Nucleus accumbens (tissue), 56 donors: ENCODE data around the gene CIAPIN1.
"Not testable (repeated sequence)": the region's sequence is repeated elsewhere in the genome, so short reads cannot be mapped to it uniquely, and the experiment has no call there.

Source experiments
- DNase-seq, 56 donors: peaks; one replicate each; lab custom pipeline; 2025; lab: John Stamatoyannopoulos, UW

CIAPIN1 gene

DNA sequence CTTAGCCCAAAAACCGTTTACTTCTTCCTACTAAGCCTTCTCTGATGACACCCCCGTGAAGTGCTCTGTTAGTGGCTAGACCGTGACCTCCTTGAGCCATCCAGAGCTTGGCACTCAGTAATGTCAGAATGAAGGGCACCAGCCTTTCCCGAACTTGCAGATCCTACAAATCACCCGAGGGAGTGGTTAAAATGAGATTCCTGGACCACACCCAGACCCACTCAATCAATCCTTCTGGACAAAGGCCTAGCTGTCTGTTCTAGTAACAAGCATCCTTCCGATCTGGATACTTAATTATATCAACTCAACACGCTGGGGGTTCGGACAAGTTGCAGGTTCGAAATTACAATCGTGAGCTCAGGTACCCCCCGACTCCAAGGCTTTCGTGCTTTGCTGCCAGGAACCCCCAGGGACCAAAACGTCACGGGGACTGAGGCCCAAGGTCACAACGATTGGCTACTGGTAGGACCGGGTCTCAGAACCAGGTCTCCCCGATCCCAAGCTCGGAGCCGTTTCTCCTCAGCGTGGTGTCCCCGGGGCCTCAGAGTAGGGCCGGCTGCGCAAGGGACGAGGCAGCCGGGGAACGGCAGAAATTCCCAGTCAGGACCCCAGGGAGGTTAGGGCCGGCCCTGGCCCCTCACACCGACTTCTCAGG is 527 bp downstream of the CIAPIN1 start:
- peak in 8 of 56 donors; percentile 20 to 65 (median 46) for DNase-seq

DNA sequence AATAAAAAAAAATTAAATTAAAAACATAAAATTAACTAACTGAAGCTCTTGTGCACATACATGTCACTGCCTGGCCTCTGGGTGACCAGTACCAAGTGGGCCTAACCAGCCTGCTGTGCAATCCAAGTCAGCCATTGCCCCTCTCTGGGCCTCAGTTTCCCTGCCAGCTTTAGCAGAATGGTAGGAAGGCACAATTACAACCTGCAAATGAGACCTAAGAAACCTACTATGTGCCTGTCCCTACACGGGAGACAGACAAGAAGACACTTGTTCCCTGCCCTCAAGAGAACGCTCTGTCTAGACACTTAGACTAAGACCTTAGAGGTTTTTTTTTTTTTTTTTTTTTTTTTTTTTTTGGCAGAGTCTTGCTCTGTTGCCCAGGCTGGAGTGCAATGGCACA is 1.7 kb downstream of the CIAPIN1 start:
- DNase-seq = no peak

DNA sequence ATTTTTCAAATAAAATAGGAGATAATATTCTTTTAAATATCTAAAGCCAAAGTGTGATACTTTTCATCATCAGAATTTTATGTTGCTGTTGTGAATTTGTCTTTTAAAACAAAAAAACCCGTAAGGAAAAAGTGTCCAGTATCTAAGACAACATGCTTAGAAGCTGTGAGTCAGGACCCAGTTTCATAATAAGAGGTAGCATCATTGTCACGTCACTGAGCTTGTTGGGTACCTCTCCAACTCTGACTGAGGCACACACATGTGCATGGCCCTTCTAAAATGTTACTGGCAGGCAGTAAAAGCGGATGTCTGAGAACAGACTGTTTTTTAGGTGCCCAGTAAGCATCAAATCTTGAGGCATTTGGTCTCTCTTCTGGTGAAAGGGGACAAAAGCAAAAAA is 2.5 kb downstream of the CIAPIN1 start:
- no peak for DNase-seq

DNA sequence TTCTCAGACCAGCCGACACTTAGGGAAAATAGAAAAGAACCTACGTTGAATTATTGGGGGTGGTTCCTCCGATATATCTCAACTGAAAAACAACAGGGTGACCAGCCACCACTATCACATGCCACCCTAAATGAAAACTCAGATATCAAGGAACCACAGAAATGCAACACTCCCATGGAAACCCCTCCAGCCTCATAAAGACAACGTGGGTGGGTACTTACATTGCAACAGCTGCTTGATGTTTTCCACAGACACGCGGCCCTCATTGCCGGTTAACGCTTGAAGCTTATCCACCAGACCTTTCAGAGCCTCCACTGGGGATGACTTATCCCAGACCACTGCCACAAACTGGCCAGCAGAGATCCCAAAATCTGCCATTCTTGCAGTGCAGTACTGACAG is 6.6 kb downstream of the CIAPIN1 start:
- DNase-seq = not testable (repeated sequence)

DNA sequence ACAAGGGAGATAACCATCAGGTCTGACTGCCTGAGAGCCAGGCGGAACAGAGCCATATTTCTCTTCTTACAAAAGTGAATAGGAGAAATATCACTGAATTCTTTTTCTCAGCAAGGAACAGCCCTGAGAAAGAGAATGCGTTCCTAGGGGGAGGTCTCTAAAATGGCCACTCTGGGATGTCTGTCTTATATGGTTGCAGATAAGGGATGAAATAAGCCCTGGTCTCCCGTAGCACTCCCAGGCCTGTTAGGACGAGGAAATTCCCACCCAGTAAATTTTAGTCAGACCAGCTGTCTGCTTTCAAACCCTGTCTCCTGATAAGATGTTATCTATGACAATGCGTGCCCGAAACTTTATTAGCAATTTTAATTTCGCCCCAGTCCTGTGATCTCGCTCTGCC is 7.2 kb downstream of the CIAPIN1 start:
- not testable (repeated sequence) for DNase-seq

DNA sequence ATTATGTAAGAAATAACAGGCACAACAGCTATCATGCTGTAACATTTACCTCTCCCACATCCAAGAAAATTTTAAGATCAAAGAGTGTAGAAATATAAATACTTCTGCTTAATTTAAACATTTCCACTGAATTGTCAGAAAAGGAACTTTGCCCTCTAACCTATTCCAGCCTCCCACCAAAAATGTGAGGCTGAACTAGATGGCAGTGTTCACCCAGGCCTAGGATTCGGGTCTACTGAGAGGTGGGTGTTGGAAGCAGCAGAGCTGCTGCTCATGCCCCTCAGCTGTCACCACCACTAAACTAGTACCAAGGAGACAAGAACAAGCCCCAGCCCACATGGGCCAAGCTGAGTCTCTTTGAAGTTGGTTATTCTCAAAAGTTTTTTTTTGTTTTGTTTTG is 11.3 kb downstream of the CIAPIN1 start:
- DNase-seq = no peak

DNA sequence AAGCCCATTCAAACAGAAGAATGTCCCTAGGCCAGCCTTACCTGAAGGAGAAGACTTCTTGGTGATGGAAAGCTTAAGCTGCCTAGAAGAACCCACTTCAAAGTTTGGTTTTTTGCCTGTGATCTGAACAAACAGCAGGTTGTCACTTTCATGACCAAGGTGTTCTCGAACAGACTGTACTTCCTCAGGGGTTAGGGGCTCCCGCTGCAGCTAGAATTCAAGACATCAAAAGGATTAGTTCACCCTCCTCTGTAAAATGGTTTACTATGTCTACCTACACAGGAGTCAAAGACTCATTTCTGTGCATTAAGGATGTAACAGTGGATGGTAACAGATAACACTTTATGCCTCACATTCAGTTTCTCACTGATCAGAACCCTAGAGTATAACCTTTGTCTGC is 13.2 kb downstream of the CIAPIN1 start:
- DNase-seq = no peak

DNA sequence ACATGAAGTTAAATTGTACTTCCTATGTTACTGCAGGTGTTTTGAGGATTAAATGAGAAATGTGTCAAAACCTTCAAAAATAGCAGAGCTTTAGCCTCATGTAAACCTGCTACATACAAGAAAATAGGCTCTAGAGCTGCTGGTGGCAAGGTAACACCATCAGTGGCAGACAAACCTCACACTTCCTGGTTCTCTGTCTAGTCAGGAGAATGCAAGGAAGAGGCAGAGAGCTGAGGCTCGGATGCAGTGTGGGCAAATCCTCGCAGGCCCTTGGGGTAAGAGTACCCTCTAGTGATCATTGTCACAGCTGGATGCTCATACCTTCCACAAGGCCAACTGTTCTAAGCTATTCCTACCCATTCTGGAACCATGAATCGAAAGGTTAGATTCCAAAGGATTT is 14.2 kb downstream of the CIAPIN1 start:
- DNase-seq = no peak

DNA sequence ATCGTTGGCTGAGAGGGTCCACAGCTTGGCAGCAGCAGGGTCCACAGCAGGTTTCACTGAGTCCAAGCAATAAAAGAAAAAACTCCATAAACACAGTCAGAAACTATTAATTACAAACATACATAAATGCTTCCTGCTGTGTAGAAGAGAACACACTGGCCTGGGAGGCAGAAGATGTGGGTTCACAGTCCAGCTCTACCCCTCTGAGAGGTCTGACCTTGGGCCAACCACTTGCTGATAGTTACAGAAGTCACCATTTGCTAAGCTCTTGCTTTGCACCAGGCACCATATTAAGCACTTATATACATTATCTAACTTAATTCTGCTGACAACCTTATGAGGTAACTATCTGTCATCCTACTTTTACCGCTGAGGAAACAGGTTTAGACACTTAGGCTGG is 14.7 kb downstream of the CIAPIN1 start:
- no peak for DNase-seq

DNA sequence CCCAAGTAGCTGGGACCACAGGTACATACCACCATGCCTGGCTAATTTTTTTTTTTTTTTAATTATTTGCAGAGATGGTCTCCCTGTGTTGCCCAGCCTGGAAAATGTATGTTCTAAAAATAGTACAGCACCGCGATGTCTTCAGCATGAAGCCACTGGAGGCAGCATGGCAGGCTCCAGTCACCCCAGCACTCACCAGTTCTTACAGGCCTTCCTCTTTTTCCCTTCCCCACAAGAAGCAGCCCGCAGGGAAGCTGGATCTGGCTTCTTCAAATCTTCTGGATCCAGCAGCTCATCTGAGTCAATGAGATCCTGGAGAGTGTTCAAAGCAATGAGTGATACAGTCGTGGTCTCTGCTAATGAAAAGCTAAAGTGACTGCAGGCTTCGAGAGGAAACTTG is 16.2 kb downstream of the CIAPIN1 start:
- no peak for DNase-seq

DNA sequence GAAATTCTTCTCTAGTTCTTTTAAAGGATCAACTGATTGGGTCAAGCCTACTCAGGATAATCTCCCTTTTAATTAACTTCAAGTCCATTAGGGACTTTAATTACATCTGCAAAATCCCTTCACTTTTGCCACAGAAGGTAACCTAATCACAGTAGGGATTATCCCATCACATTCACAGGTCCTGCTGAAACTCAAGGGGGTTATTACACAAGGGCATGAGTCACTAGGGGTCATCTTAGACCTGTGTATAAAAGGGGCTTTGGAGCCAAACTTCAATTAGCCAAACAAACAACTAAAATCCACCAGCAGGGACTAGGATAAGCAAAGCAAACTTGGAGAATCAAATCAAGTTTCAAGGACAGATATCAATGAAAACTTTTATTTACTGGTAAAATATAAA is 19.4 kb downstream of the CIAPIN1 start:
- no peak for DNase-seq

DNA sequence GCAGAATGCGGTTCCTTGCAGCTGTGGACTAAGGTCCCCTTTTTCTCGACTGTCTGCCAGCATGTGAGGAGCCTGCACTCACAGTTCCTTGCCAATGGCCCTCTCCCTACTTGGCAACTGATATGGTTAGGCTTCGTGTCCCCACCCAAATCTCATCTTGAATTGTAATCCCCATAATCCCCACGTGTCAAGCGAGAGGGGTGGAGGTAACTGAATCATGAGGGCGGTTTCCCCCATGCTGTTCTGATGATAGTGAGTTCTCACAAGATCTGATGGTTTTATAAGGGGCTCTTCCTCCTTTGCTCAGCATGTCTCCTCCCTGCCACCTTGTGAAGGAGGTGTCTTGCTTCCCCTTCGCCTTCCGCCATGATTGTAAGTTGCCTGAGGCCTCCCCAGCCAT is 19.9 kb downstream of the CIAPIN1 start:
- DNase-seq = no peak

DNA sequence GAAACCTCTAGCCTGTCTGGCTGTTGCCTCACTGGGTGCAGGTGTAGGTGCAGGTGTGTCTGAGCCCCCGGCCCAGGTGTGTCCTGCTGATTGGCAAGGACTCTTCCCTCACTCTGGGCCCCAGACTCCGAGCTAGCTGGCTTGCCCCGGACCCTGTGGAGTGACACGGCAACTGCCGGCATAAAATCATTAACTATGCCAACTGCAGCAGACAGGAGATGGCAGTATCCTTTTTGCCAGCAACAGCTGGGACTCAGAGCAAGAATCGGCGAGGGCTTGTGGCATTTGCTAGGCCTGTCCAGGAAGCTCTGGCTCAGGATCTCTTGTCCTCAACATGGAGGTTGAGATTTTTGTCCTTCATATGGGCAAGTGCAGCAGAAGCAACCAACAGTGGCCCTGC is 20.8 kb downstream of the CIAPIN1 start:
- DNase-seq = no peak

DNA sequence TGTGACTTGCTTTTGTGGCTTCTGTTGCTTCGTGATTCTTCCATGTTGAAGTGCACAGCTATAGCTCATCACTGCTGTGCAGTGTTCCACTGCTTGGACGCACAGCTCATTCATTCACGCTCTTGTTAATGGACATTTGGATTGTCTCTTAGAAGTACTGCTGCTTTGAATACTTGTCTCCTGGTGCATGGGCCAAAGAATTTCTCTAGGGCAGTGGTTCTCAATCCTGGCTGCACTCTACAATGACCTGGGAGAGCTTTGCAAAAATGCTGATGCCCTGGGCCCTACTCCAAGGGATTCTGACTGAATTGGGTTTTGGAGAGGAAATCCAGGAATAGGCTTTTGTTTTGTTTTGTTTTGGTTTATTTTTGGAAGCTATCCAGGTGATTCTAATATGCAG is 22.6 kb downstream of the CIAPIN1 start:
- no peak for DNase-seq

DNA sequence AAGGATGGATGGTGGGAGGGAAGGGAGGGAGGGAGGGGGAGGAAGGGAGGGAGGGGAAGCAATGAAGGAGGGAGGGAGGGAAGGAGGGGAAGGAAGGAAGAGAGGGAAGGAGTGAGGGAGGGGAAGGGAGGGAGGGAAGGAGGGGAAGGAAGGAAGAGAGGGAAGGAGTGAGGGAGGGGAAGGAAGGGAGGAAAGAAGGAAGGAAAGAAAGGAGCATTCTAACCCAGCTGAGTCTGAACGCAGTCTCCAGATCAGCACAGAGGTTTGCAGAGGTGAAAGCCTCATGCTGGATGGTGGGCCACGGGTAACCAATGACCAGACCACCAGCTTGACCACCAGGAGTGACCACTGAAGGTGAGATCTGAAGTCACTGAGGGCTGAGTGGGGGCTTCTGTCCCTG is 24.0 kb downstream of the CIAPIN1 start:
- DNase-seq = no peak

DNA sequence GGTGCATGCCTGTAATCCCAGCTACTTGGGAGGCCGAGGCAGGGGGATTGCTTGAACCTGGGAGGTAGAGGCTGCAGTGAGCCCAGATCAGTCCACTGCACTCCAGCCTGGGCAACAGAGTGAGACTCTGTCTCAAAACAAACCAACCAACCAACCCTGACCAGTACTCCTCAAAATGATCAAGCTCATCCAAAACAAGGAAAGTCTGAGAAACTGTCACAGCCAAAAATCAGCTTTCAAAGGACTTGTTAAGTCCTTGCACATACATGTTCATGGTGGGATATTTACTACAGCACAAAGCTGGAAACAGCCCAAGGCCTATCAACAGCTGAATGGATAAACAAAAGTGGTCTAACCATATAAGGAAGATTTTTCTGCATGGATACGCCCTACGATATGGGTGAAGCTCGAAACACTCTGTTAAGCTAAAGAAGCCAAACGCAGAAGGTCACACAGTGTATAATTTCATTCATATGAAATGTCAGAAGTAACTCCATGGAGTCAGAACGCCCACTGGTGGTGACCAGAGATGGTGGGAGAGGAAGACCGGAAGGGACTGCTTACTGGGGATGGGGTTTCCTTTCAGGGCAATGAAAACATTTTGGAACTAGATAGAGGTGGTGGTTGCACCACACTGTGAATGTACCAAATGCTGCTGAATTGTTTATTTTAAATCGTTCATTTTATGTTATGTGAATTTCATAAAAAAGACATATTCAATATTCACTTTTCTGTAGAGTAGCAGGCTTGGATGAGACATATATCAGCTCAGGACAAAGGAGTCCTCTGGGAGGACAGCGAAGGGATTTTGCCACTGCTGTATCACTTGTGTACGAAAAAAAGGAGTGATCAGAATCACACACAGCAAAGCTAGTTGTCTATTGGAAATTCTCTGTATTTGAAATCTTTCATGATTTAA is 24.9 kb downstream of the CIAPIN1 start:
- peak in 4 of 56 donors; percentile 13 to 38 (median 26) for DNase-seq

DNA sequence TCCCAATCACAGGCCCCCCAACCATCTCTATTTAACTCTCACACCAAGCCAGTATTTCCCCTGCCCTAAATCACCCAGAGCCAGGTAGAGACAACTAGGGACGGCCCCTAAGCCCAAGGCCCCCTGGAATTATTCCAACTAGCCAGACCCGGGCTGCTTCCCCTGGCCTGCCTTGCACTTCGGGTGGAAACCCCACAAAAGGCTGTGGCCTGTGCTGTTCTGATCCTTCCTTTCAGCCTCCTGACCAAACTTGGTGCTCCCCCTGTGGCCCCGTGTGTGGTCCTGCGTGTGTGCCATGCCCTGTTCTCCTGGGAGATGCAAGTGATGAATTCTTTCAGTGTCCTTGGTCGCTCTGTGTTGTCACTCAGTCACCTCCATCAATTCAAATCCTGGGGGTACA is 27.7 kb downstream of the CIAPIN1 start:
- no peak for DNase-seq

DNA sequence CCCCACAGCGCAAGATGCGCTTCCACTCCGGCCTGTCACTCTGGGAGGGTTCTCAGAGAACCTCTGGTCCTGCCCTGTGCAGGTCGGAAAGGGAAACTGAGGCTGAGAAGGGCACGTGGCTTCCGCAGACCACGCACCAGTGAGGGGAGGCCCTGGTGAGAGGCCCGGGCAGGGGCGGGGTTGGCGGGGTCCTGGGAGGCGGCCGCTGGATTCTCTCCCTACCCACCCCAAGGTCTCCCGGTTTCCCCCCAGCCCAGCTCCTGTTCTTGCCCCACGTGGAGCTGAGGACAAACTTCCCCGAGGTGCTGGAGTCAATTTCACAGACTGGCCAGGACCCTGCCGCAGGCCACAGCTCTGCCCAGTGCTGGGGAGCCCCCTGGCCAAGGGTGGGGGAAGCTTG is 31.1 kb downstream of the CIAPIN1 start:
- no peak for DNase-seq

DNA sequence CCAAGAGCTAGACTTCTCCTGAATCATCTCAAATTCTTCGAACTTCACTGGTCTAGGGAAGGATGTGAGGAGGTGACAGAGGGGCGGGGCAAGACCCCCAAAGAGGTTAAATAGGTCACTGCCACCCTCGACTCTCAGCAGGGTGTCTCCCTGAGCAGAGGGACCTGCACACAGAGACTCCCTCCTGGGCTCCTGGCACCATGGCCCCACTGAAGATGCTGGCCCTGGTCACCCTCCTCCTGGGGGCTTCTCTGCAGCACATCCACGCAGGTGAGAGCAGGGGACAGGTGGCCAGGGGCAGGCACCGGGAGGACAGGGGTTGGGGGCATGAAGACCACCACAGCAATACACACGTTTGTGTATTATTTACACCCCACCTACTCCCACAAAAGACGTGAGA is 33.5 kb downstream of the CIAPIN1 start:
- DNase-seq = no peak

DNA sequence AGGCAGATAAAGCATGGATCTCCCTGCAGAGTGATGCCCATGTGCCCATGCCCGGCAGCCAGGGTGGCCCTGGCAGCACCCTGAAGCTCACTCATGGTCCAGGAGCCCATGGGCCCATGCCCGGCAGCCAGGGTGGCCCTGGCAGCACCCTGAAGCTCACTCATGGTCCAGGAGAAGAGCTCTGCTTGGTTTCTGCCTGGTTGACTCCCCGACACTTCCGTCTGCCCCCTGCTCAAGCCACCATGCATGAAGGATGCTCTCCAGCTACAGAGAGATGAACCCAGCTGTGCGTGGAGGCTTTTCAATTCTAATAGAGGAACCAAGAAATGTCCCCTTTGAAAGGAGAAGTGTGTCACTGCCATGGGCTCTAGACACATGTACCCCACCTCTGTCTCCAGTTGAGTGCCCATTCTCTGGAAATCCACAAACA is 33.9 kb downstream of the CIAPIN1 start:
- DNase-seq = no peak

DNA sequence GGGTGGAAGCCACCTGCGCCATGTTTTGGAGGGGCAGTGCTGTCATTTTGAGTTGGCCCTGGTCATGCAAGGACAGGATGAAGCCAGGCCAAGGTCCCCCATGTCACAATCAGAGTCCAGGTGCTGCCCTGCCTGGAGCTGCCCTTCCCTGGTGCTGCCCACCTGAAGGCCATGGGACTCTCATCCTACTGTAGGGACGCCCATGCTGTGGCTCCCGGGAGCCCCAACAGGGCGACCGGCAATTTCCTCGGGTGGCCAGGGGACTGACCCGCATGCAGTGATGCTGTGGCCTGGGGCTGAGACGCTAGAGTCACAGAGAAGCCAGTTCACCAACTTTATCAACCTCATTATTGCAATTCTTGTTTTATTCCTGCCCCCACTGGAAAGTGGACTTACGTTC is 34.6 kb downstream of the CIAPIN1 start:
- no peak for DNase-seq

DNA sequence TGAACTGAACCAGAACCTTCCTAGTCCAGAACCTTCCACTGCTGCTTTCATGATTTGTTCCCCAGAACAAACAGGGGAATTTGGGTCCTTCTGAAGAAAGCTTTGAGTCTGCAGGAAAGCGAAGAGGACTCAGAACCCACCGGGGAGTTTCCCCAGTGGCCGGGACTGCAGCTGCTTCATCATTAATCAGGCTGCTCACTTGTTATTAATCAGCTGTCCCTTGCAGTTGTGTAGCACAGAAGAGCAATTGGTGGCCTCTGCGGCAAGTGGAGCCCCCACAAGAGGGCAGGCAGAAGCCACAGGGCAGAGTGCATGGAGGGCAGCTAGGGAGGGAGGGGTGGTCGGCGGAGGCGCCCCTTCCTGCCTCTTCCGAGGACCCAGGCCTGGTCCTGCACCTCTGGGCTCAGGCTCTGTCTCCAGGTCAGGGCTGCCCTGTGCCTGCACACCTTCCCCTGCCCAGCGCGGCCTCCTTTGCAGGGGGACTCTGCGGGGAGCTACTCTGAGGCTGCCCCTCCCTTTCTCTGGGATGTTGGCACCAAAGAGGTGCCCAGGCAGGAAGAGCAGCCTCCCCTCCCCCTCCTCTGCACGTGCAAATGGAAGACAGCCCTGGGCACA is 35.7 kb downstream of the CIAPIN1 start:
- no peak for DNase-seq
